AG10803 (cell line): ENCODE data around the gene CHRND.

ENCODE experiments used
- DNase-seq: peaks from one replicate; pipeline ENCODE4 v3.0.0; 2010; ENCODE audit warnings: low read depth
- H3K4me3 ChIP-seq: 2 replicates; pipeline ENCODE4 v1.5.1; 2011; ENCODE audit warnings: mild to moderate bottlenecking, low read length, control low read depth
- CTCF ChIP-seq: conservative IDR thresholded peaks from 2 replicates; pipeline ENCODE4 v1.5.1; 2011; ENCODE audit warnings: mild to moderate bottlenecking, low read length, control low read depth, inconsistent platforms

CHRND gene

GRCh38 chr2:232512602-232513001 is 13.4 kb upstream of the CHRND start:
- DNase-seq, result no peak
- no peak overlapping the region for H3K4me3 ChIP-seq
- TF ChIP-seq CTCF, result no peak

GRCh38 chr2:232513353-232513752 is 12.6 kb upstream of the CHRND start:
- no peak for TF ChIP-seq CTCF
- H3K4me3 ChIP-seq, result no peak overlapping the region
- no peak for DNase-seq

- DNase-seq, result no peak
Observed at GRCh38 chr2:232515639-232516038, 10.3 kb upstream of the CHRND start.

GRCh38 chr2:232516551-232516950 is 9.4 kb upstream of the CHRND start:
- no peak for DNase-seq
- no peak overlapping the region for H3K4me3 ChIP-seq
- no peak for TF ChIP-seq CTCF

More at GRCh38 chr2:232515639-232516038, 10.3 kb upstream of the CHRND start:
- no peak overlapping the region for H3K4me3 ChIP-seq
- TF ChIP-seq CTCF, result no peak

GRCh38 chr2:232518844-232519243 is 7.1 kb upstream of the CHRND start:
- no peak overlapping the region for H3K4me3 ChIP-seq
- no peak for DNase-seq
- no peak for TF ChIP-seq CTCF

- DNase-seq, result no peak
- no peak for TF ChIP-seq CTCF
- no peak within 1 kb of the TSS for H3K4me3 ChIP-seq
Observed at GRCh38 chr2:232519581-232520438, 6.2 kb upstream of the CHRND start, which contains the start of gene PRSS56. Gene PRSS56 (plus strand): TSS chr2:232520388. CDS start chr2:232520599, 211 bp downstream.

- no peak for TF ChIP-seq CTCF
- no peak overlapping the region for H3K4me3 ChIP-seq
- DNase-seq, result no peak
Observed at GRCh38 chr2:232520489-232520888, 5.5 kb upstream of the CHRND start.
